ENCODE measurements around the gene SMAP1.

DNA sequence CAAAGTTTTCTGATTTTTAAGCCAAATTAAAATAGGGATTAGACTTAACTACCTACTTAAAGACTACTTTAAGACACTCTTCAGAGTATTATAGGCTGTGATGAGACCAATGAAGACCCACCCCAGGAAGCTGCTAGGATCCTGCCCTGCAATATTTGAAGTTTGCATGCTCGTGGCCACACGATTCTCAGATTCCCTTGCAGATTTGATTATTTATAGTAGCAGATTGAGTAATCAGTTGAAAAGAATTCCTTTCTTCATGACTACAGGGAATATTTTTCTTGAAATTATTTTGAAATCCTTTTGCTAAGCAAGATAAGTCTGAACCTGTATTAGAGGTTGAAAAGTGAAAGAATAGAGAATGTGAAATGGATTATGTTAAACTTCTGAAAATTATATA is 166.8 kb downstream of the SMAP1 start:
- TF ChIP-seq ZNF555 (tag by site-specific recombination; conservative IDR thresholded peaks at IDR 0.05) (no peak), SP2 (tag by site-specific recombination; IDR thresholded peaks at IDR 0.05) (no peak), ZNF121 (tag by site-specific recombination; IDR thresholded peaks at IDR 0.05) (no peak), ZNF514 (tag by site-specific recombination; IDR thresholded peaks at IDR 0.05) (no peak), ZNF157 (tag by site-specific recombination; IDR thresholded peaks at IDR 0.05) (no peak)
- TF ChIP-seq, protein P1, sequence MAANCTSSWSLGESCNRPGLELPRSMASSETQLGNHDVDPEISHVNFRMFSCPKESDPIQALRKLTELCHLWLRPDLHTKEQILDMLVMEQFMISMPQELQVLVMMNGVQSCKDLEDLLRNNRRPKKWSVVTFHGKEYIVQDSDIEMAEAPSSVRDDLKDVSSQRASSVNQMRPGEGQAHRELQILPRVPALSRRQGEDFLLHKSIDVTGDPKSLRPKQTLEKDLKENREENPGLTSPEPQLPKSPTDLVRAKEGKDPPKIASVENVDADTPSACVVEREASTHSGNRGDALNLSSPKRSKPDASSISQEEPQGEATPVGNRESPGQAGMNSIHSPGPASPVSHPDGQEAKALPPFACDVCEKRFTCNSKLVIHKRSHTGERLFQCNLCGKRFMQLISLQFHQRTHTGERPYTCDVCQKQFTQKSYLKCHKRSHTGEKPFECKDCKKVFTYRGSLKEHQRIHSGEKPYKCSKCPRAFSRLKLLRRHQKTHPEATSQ (tag by site-specific recombination; IDR thresholded peaks at IDR 0.05), result no peak
- TF ChIP-seq, protein P2, sequence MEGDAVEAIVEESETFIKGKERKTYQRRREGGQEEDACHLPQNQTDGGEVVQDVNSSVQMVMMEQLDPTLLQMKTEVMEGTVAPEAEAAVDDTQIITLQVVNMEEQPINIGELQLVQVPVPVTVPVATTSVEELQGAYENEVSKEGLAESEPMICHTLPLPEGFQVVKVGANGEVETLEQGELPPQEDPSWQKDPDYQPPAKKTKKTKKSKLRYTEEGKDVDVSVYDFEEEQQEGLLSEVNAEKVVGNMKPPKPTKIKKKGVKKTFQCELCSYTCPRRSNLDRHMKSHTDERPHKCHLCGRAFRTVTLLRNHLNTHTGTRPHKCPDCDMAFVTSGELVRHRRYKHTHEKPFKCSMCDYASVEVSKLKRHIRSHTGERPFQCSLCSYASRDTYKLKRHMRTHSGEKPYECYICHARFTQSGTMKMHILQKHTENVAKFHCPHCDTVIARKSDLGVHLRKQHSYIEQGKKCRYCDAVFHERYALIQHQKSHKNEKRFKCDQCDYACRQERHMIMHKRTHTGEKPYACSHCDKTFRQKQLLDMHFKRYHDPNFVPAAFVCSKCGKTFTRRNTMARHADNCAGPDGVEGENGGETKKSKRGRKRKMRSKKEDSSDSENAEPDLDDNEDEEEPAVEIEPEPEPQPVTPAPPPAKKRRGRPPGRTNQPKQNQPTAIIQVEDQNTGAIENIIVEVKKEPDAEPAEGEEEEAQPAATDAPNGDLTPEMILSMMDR (tag by site-specific recombination; IDR thresholded peaks at IDR 0.05), result no peak
- TF ChIP-seq, protein P3, sequence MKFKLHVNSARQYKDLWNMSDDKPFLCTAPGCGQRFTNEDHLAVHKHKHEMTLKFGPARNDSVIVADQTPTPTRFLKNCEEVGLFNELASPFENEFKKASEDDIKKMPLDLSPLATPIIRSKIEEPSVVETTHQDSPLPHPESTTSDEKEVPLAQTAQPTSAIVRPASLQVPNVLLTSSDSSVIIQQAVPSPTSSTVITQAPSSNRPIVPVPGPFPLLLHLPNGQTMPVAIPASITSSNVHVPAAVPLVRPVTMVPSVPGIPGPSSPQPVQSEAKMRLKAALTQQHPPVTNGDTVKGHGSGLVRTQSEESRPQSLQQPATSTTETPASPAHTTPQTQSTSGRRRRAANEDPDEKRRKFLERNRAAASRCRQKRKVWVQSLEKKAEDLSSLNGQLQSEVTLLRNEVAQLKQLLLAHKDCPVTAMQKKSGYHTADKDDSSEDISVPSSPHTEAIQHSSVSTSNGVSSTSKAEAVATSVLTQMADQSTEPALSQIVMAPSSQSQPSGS (tag by site-specific recombination; IDR thresholded peaks at IDR 0.05; ENCODE audit: low read depth), result no peak
- TF ChIP-seq, protein P4, sequence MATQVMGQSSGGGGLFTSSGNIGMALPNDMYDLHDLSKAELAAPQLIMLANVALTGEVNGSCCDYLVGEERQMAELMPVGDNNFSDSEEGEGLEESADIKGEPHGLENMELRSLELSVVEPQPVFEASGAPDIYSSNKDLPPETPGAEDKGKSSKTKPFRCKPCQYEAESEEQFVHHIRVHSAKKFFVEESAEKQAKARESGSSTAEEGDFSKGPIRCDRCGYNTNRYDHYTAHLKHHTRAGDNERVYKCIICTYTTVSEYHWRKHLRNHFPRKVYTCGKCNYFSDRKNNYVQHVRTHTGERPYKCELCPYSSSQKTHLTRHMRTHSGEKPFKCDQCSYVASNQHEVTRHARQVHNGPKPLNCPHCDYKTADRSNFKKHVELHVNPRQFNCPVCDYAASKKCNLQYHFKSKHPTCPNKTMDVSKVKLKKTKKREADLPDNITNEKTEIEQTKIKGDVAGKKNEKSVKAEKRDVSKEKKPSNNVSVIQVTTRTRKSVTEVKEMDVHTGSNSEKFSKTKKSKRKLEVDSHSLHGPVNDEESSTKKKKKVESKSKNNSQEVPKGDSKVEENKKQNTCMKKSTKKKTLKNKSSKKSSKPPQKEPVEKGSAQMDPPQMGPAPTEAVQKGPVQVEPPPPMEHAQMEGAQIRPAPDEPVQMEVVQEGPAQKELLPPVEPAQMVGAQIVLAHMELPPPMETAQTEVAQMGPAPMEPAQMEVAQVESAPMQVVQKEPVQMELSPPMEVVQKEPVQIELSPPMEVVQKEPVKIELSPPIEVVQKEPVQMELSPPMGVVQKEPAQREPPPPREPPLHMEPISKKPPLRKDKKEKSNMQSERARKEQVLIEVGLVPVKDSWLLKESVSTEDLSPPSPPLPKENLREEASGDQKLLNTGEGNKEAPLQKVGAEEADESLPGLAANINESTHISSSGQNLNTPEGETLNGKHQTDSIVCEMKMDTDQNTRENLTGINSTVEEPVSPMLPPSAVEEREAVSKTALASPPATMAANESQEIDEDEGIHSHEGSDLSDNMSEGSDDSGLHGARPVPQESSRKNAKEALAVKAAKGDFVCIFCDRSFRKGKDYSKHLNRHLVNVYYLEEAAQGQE (tag by site-specific recombination; IDR thresholded peaks at IDR 0.05), result no peak
